Measurements from ENCODE around the gene UEVLD. TPM values are rescaled to one million over a fixed set of nuclear protein-coding genes. Genes with fewer than 3 reads are reported as not detected.

UEVLD gene
- polyA plus RNA-seq, 2 of the 4 experiments (the other 2 are of a cell fraction), result 34.7 to 41.2 TPM

GRCh38 chr11:18608376-18608775 lies 19.8 kb upstream of the UEVLD start:
- ChIA-PET POLR2A (no interaction called here), CTCF (no interaction called here)
- ATAC-seq, result no peak
- Histone ChIP-seq H3K4me3 (no peak overlapping the region), H3K4me2 (no peak overlapping the region), H3K27ac (no peak overlapping the region), H3K4me1 (no peaks in the 10 kb centered on the region), H3K9me3 (no peaks in the 10 kb centered on the region)
- TF ChIP-seq KDM5A (IDR thresholded peaks at IDR 0.05), result no peak
- DNase-seq (ENCODE audit: low read depth in 1 of 2, low spot score in 1 of 2), result no peak
- WGBS (ENCODE audit: missing lambda C conversion rate), result 76% methylated on average over 3 of the region's 3 CpGs
- no peak for FAIRE-seq

GRCh38 chr11:18600915-18601569 lies 12.5 kb upstream of the UEVLD start:
- H3K9me3 ChIP-seq, result no peaks in the 10 kb centered on the region
- H3K4me3 ChIP-seq, result no peak overlapping the region
- no peak overlapping the region for H3K4me2 ChIP-seq
- no peak overlapping the region for H3K27ac ChIP-seq
- no peak for DNase-seq (ENCODE audit: low read depth in 1 of 2, low spot score in 1 of 2)
- TF ChIP-seq HEYL (CRISPR knock-in tag; IDR thresholded peaks at IDR 0.05) (no peak), EHMT2 (IDR thresholded peaks at IDR 0.05; ENCODE audit: low read depth) (no peak), EP300 (IDR thresholded peaks at IDR 0.05) (no peak), TP53 (CRISPR knock-in tag; IDR thresholded peaks at IDR 0.05) (no peak), ZNF302 (CRISPR knock-in tag; IDR thresholded peaks at IDR 0.05) (no peak), SREBF2 (IDR thresholded peaks at IDR 0.05) (no peak), POLR2AphosphoS2 (conservative IDR thresholded peaks at IDR 0.05; ENCODE audit: low read length) (no peak), RFX5 (IDR thresholded peaks at IDR 0.05) (no peak), FOXS1 (CRISPR knock-in tag; IDR thresholded peaks at IDR 0.05) (no peak), RNF2 (IDR thresholded peaks at IDR 0.05; ENCODE audit: borderline replicate concordance, low read depth) (no peak), CTCF (IDR thresholded peaks at IDR 0.05) (no peak), MAFK (IDR thresholded peaks at IDR 0.05; ENCODE audit: partially characterized antibody) (no peak), EHF (CRISPR knock-in tag; IDR thresholded peaks at IDR 0.05) (no peak), KDM5A (IDR thresholded peaks at IDR 0.05) (no peak)
- TF ChIP-seq, protein P1, sequence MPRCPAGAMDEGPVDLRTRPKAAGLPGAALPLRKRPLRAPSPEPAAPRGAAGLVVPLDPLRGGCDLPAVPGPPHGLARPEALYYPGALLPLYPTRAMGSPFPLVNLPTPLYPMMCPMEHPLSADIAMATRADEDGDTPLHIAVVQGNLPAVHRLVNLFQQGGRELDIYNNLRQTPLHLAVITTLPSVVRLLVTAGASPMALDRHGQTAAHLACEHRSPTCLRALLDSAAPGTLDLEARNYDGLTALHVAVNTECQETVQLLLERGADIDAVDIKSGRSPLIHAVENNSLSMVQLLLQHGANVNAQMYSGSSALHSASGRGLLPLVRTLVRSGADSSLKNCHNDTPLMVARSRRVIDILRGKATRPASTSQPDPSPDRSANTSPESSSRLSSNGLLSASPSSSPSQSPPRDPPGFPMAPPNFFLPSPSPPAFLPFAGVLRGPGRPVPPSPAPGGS (IDR thresholded peaks at IDR 0.05), result no peak
- TF ChIP-seq, protein P2, sequence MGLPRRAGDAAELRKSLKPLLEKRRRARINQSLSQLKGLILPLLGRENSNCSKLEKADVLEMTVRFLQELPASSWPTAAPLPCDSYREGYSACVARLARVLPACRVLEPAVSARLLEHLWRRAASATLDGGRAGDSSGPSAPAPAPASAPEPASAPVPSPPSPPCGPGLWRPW (IDR thresholded peaks at IDR 0.05), result no peak
- CTCF ChIA-PET, result interaction anchor here (0.6 to 1.4 kb wide), 4 partner anchors 30 to 870 kb away, joined by 3 to 5 read pairs (median 4); no protein-coding TSS in a partner anchor
- no peak for ATAC-seq
- WGBS (ENCODE audit: missing lambda C conversion rate), result 98% methylated on average over 4 of the region's 4 CpGs
- no peak for FAIRE-seq
- no peaks in the 10 kb centered on the region for H3K4me1 ChIP-seq
- POLR2A ChIA-PET, result no interaction called here

- DNase-seq (ENCODE audit: low read depth in 1 of 2, low spot score in 1 of 2) (no peak), FAIRE-seq (no peak), ATAC-seq (no peak)
- POLR2A ChIA-PET, result no interaction called here
- no peak within 1 kb of the TSS for H3K27ac ChIP-seq
- H3K4me3 ChIP-seq, result no peak within 1 kb of the TSS
- no peak within 1 kb of the TSS for H3K4me2 ChIP-seq
- WGBS (ENCODE audit: missing lambda C conversion rate), result 94% methylated on average over 7 of the region's 7 CpGs
- CTCF ChIA-PET, result no interaction called here
- no peaks in the 10 kb centered on the region for H3K4me1 ChIP-seq
- no peak for TF ChIP-seq NFE2L2 (conservative IDR thresholded peaks at IDR 0.05; ENCODE audit: low read length)
- no peak for TF ChIP-seq HDAC2 (IDR thresholded peaks at IDR 0.05)
- no peaks in the 10 kb centered on the region for H3K9me3 ChIP-seq
These were observed 11.3 kb upstream of the UEVLD start, which contains the start of gene MISFA for GRCh38 chr11:18599739-18600230. MISFA (plus strand) TSS chr11:18599789; CDS start chr11:18599929, 140 bp downstream.

Data from A549 (cell line).